GM19099 (cell line): Measurements from ENCODE around the gene KLHDC8B.

Experiments
- POLR2A ChIP-seq: IDR thresholded peaks from 3 replicates; pipeline ENCODE4 v1.6.1; 2011; ENCODE audit warnings: low read depth; ENCODE audit not compliant: insufficient read length; ENCODE audit errors: extremely low read depth

The KLHDC8B gene

DNA sequence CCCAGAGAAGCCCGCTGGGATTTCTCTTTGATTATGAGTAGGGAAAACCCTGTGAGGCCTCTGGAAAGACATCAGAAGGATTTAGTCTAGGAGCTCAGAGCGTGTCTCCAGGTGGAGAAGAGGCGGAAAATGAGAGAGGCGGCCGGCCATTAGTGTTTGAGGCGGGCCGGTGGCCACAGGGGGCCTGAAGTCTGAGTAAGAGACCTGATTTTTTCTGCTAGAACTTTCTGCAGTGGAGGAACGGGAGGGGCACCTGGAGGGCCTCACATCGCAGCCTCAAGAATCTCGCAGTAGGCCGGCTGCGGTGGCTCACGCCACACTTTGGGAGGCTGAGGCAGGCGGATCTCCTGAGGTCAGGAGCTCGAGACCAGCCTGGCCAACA lies 28.5 kb downstream of the KLHDC8B start:
- TF ChIP-seq POLR2A = no peak

DNA sequence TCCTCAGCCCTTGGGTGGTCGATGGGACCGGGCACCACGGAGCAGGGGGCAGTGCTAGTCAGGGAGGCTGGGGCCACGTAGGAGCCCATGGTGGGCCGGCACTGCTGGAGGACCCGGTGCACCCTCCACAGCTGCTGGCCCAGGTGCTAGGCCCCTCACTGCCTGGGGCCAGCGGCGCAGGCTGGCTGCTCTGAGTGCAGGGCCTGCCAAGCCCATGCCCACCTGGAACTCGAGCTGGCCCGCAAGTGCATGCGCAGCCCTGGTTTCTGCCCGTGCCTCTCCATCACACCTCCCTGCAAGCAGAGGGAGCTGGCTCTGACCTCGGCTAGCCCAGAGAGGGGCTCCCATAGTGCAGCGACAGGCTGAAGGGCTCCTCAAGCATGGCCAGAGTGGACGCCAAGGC lies 42.1 kb downstream of the KLHDC8B start:
- no peak for TF ChIP-seq POLR2A

DNA sequence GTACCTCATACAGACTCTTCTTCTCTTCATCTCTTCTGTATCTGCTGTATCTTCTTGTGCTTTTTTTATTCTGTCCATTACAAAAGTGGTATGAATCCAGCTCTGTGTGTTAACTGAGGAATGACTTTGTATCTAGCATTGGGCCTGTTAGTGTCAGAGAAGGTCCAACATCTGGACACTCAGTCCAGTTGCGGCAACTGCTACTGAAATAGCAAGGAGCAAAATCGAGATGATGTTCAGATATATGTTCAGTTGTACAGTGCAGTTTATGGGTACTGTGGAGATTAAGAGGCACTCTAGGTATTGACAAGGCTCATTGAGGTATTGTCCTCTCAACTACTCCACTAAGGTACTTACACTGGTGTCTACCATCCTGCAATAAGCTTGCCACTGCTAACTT lies 42.6 kb downstream of the KLHDC8B start:
- TF ChIP-seq POLR2A = no peak

GRCh38 chr3:49217688-49218470 lies 46.5 kb downstream of the KLHDC8B start:
- TF ChIP-seq POLR2A = no peak

DNA sequence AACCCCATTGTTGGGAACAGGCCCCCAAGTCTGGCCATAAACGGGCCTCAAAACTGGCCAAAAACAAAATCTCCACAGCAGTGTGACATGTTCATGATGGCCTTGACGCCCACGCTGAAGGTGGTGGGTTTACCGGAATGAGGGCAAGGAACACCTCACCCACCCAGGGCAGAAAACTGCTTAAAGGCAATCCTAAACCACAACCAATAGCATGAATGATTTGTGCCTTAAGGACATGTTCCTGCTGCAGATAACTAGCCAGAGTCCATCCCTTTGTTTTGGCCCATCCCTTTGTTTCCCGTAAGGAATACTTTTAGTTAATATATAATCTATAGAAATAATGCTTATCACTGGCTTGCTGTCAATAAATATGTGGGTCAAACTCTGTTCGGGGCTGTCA lies 47.7 kb downstream of the KLHDC8B start:
- no peak for TF ChIP-seq POLR2A

DNA sequence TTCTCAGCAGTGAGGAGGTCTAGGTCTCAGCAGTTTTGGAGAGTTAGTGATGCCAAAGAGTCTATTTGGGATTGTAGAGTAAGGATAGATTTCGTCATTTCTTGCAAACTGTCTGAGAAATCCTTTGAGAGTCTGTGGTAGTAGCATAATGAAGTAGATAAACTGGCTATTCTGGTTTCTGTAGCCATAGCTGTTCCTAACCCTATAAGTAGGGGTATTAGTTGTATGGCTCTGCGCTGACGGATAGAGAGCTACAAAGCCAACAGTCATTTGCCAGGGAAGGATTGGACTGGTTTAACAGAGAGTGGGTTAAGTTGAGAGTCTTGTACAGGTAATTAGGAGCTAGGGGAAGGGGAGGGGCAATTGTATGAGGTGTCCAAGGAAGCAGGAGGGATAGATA lies 50.6 kb downstream of the KLHDC8B start:
- no peak for TF ChIP-seq POLR2A
